OCI-LY7 (cell line): ENCODE data around the gene SERPINA4. TPM values are rescaled to one million over a fixed set of nuclear protein-coding genes. Genes with fewer than 3 reads are reported as not detected.

ENCODE experiments used
- BruUV-seq: library from RNA; stranded (reverse); fragments of 400-500 nt; replicated peaks from 2 replicates; lab custom pipeline; 2021; lab: Mats Ljungman, UMichigan
- CTCF ChIA-PET: fragments of 300-600 bp; sonication (Branson Sonifier 250); formaldehyde crosslinking; loops from one replicate; lab custom pipeline; 2022; ENCODE audit warnings: antibody characterized with exemption; ENCODE audit not compliant: unreplicated experiment; lab: Charles Lee
- POLR2A ChIA-PET: fragments of 300-600 bp; sonication (Branson Sonifier 250); formaldehyde crosslinking; loops from one replicate; lab custom pipeline; 2022; ENCODE audit warnings: antibody characterized with exemption; lab: Charles Lee
- DNase-seq: peaks from one replicate; pipeline ENCODE4 v3.0.0-alpha.2; 2015; ENCODE audit warnings: low spot score
- H2AFZ ChIP-seq: fragments of 200-600 bp; sonication (generic), shearing (Covaris generic); 2 replicates; pipeline ENCODE4 v1.6.1; 2014; ENCODE audit warnings: mild to moderate bottlenecking, antibody characterized with exemption, low read length, moderate library complexity
- H3K27ac ChIP-seq: fragments of 200-600 bp; sonication (generic); 2 replicates; pipeline ENCODE4 v1.5.1; 2014; ENCODE audit warnings: mixed run types, low read depth, mild to moderate bottlenecking, moderate library complexity, low read length, inconsistent platforms; ENCODE audit not compliant: poor library complexity, severe bottlenecking
- H3K36me3 ChIP-seq: fragments of 200-600 bp; sonication (generic); 2 replicates; pipeline ENCODE4 v1.6.1; 2014; ENCODE audit warnings: mild to moderate bottlenecking, antibody characterized with exemption, low read length, moderate library complexity, mixed read lengths; ENCODE audit not compliant: insufficient read depth
- H3K4me1 ChIP-seq: fragments of 200-600 bp; sonication (generic); 2 replicates; pipeline ENCODE4 v1.5.1; 2014; ENCODE audit warnings: mild to moderate bottlenecking, low read length; ENCODE audit not compliant: insufficient read depth, poor library complexity, severe bottlenecking
- H3K4me2 ChIP-seq: fragments of 200-600 bp; sonication (generic); 2 replicates; pipeline ENCODE4 v1.6.1; 2014; ENCODE audit warnings: mild to moderate bottlenecking, low read length
- H3K4me3 ChIP-seq: fragments of 200-600 bp; sonication (generic); 2 replicates; pipeline ENCODE4 v1.5.1; 2014; ENCODE audit warnings: mild to moderate bottlenecking, low read depth, low read length; ENCODE audit not compliant: poor library complexity, severe bottlenecking
- H3K79me2 ChIP-seq: fragments of 200-600 bp; sonication (generic); 2 replicates; pipeline ENCODE4 v1.6.1; 2016; ENCODE audit warnings: low read depth, mild to moderate bottlenecking, low read length, moderate library complexity, mixed read lengths; ENCODE audit not compliant: insufficient read depth
- H3K9me2 ChIP-seq: fragments of 200-600 bp; sonication (generic); 2 replicates; pipeline ENCODE4 v1.6.1; 2016; ENCODE audit warnings: mild to moderate bottlenecking, low read length, mixed read lengths; ENCODE audit not compliant: insufficient read depth
- H3K9me3 ChIP-seq: fragments of 200-600 bp; sonication (generic); 2 replicates; pipeline ENCODE4 v1.6.1; 2014; ENCODE audit warnings: mild to moderate bottlenecking, mixed run types, low read length, mixed read lengths
- H4K20me1 ChIP-seq: fragments of 200-600 bp; sonication (generic); 2 replicates; pipeline ENCODE4 v1.6.1; 2014; ENCODE audit warnings: mild to moderate bottlenecking, antibody characterized with exemption, low read length, moderate library complexity, mixed read lengths; ENCODE audit not compliant: insufficient read depth
- EZH2phosphoT487 ChIP-seq: fragments of 200-600 bp; sonication (generic); IDR thresholded peaks from 2 replicates; pipeline ENCODE4 v1.6.1; 2018; ENCODE audit warnings: low read depth, borderline replicate concordance, mild to moderate bottlenecking, mixed run types, antibody characterized with exemption, low read length, moderate library complexity, mixed read lengths
- intact Hi-C: fragments of 100-400 bp; cut with micrococcal nuclease; formaldehyde crosslinking; loops from one replicate; pipeline ENCODE4 v1.10.0; 2022; ENCODE audit not compliant: unreplicated experiment
- total RNA-seq, 2 experiments: library from RNA; depleted of rRNA in 1 of 2; stranded (reverse); fragments of >200 nt in 1 of 2; shearing (Covaris generic) in 1 of 2; gene quantifications; 2 replicates each; pipeline ENCODE4 v1.2.3, GENCODE V29; 2014 to 2022
- TF ChIP-seq, protein P1 (sequence below): fragments of 200-600 bp; sonication (generic); conservative IDR thresholded peaks from 2 replicates; pipeline ENCODE4 v1.5.1; 2014; ENCODE audit warnings: mild to moderate bottlenecking, antibody characterized with exemption, low read length, moderate library complexity, mixed read lengths

SERPINA4 gene
- total RNA-seq, 2 experiments from 2014 or later = not detected

DNA sequence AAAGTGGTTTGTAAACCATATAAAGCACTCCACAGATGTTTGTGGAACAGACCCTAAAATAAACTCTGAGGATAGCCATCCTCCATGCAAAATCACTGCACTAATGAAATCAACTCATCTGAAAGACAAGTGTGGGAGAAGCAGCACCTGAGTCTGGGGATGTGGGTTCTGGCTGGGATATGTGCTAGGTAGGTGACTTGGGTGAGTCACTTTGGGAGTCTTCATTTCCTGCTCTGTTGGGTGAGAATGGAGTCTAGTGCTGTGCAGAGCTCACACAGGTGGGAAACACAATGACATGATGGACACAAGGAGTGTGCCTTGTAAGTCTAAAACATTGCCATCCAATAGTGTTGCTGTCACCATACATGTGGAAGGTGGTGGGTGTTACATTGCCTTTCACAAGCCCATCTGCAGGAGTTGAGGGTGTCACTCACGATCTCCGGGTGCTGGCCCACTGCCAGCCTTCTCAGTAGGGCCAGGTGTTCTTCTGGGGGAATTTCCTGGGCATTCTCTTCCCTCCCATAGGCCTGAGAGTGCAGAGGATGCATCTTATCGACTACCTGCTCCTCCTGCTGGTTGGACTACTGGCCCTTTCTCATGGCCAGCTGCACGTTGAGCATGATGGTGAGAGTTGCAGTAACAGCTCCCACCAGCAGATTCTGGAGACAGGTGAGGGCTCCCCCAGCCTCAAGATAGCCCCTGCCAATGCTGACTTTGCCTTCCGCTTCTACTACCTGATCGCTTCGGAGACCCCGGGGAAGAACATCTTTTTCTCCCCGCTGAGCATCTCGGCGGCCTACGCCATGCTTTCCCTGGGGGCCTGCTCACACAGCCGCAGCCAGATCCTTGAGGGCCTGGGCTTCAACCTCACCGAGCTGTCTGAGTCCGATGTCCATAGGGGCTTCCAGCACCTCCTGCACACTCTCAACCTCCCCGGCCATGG lies 2.0 kb downstream of the SERPINA4 start:
- no peak overlapping the region for H3K4me3 ChIP-seq
- CTCF ChIA-PET = no interaction called here
- no peak overlapping the region for H3K27ac ChIP-seq
- H4K20me1 ChIP-seq = no peaks in the 10 kb centered on the region
- H3K4me2 ChIP-seq = no peak overlapping the region
- H3K9me2 ChIP-seq = no peaks in the 10 kb centered on the region
- TF ChIP-seq, protein P1, sequence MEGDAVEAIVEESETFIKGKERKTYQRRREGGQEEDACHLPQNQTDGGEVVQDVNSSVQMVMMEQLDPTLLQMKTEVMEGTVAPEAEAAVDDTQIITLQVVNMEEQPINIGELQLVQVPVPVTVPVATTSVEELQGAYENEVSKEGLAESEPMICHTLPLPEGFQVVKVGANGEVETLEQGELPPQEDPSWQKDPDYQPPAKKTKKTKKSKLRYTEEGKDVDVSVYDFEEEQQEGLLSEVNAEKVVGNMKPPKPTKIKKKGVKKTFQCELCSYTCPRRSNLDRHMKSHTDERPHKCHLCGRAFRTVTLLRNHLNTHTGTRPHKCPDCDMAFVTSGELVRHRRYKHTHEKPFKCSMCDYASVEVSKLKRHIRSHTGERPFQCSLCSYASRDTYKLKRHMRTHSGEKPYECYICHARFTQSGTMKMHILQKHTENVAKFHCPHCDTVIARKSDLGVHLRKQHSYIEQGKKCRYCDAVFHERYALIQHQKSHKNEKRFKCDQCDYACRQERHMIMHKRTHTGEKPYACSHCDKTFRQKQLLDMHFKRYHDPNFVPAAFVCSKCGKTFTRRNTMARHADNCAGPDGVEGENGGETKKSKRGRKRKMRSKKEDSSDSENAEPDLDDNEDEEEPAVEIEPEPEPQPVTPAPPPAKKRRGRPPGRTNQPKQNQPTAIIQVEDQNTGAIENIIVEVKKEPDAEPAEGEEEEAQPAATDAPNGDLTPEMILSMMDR = no peak
- TF ChIP-seq EZH2phosphoT487 = no peak
- H3K36me3 ChIP-seq = no peaks in the 10 kb centered on the region
- no peaks in the 10 kb centered on the region for H3K4me1 ChIP-seq
- H3K79me2 ChIP-seq = no peaks in the 10 kb centered on the region
- H2AFZ ChIP-seq = no peak overlapping the region
- POLR2A ChIA-PET = no interaction called here
- BruUV-seq = no TSS peak
- intact Hi-C loops = no loop called here
- DNase-seq = no peak
- H3K9me3 ChIP-seq = no peaks in the 10 kb centered on the region

DNA sequence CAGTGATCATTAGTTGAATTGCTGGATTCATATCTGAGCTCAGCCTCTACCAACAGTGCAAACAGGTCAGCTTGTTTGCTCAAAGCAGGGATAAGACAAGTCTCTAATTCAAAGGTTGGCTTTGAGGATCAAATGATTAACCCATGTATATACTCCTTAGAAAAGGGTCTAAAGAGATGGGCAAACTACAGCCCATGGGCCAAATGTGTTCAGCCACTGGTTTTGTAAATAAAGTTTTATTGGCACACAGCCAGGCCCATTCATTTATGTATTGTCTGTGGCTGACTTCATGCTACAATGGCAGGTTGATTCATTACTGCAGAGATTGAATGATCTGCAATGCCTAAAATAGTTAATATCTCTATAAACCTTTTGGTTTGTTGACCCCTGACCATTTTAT lies 3.1 kb downstream of the SERPINA4 start:
- Histone ChIP-seq H2AFZ (no peak overlapping the region), H3K4me2 (no peak overlapping the region), H3K4me3 (no peak overlapping the region), H3K36me3 (no peaks in the 10 kb centered on the region), H4K20me1 (no peaks in the 10 kb centered on the region), H3K9me2 (no peaks in the 10 kb centered on the region), H3K27ac (no peak overlapping the region), H3K4me1 (no peaks in the 10 kb centered on the region), H3K79me2 (no peaks in the 10 kb centered on the region), H3K9me3 (no peaks in the 10 kb centered on the region)
- BruUV-seq = no TSS peak
- CTCF ChIA-PET = no interaction called here
- DNase-seq = no peak
- TF ChIP-seq EZH2phosphoT487 = no peak
- TF ChIP-seq, protein P1 = no peak
- POLR2A ChIA-PET = no interaction called here
- intact Hi-C loops = no loop called here

DNA sequence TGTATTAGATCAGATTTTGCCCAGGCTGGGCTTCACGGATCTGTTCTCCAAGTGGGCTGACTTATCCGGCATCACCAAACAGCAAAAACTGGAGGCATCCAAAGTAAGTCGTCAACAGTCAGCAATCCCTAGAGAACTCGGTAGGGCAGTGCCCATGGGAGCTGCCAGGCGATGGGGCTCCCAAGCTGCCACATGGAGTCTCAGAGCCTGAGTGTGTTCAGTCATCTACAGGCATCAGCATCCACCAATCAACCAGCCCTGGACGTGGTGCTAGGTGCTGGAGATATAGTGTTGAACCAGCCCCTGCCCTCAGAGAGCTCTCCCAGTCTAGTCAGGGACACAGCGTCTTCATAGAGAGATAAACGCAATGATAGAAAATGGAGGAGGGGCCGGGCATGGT lies 6.9 kb downstream of the SERPINA4 start:
- H3K27ac ChIP-seq = no peak overlapping the region
- H3K9me3 ChIP-seq = no peaks in the 10 kb centered on the region
- no peak overlapping the region for H3K4me3 ChIP-seq
- H3K36me3 ChIP-seq = no peaks in the 10 kb centered on the region
- CTCF ChIA-PET = no interaction called here
- POLR2A ChIA-PET = no interaction called here
- TF ChIP-seq, protein P1 = no peak
- TF ChIP-seq EZH2phosphoT487 = no peak
- BruUV-seq = no TSS peak
- H4K20me1 ChIP-seq = no peaks in the 10 kb centered on the region
- H3K4me1 ChIP-seq = no peaks in the 10 kb centered on the region
- no peaks in the 10 kb centered on the region for H3K9me2 ChIP-seq
- no peak overlapping the region for H3K4me2 ChIP-seq
- no peaks in the 10 kb centered on the region for H3K79me2 ChIP-seq
- H2AFZ ChIP-seq = no peak overlapping the region
- intact Hi-C loops = no loop called here
- DNase-seq = no peak
